GM12878 (cell line): ENCODE results near the gene POLRMT. TPM values are rescaled to one million over a fixed set of nuclear protein-coding genes. Genes with fewer than 3 reads are reported as not detected.
A peak's percentile ranks its signal among the peaks of the same experiment; 100 is the strongest.
"Not testable (repeated sequence)": the region's sequence is repeated elsewhere in the genome, so short reads cannot be mapped to it uniquely, and the experiment has no call there.

Source experiments
- ATAC-seq: fragments of 200-7000 bp; cut with Tn5 transposase; 3 replicates; pipeline ENCODE4 v1.9.1; 2020; ENCODE audit warnings: mild to moderate bottlenecking, moderate library complexity
- BruUV-seq: library from RNA; stranded (reverse); fragments of 400-500 nt; replicated peaks from 2 replicates; lab custom pipeline; 2021; lab: Mats Ljungman, UMichigan
- CTCF ChIA-PET: fragments of 300-600 bp; sonication (Branson Sonifier 250); formaldehyde crosslinking; extraction: SDS; loops from one replicate; lab custom pipeline; 2021; ENCODE audit warnings: inconsistent platforms; lab: Yijun Ruan, JAX
- POLR2A ChIA-PET: fragments of 350-600 bp; formaldehyde crosslinking; extraction: SDS; loops from one replicate; lab custom pipeline; 2021; ENCODE audit warnings: inconsistent platforms; lab: Charles Lee
- RAD21 ChIA-PET: fragments of 300-600 bp; sonication (Branson Sonifier 250); formaldehyde crosslinking; loops from one replicate; lab custom pipeline; 2023; ENCODE audit warnings: antibody characterized with exemption; ENCODE audit not compliant: unreplicated experiment; lab: Charles Lee
- SMC1A ChIA-PET: fragments of 300-600 bp; sonication (Branson Sonifier 250); formaldehyde crosslinking; loops from one replicate; lab custom pipeline; 2023; ENCODE audit not compliant: unreplicated experiment, uncharacterized antibody; lab: Charles Lee
- DNase-seq: peaks from one replicate; pipeline ENCODE4 v3.0.0-alpha.2; 2011; ENCODE audit warnings: low read depth, low spot score
- FAIRE-seq: peaks from 3 replicates; lab custom pipeline; 2011; peaks lifted over from hg19 to GRCh38; lab: Jason Lieb, UNC
- H2AFZ ChIP-seq: 2 replicates; pipeline ENCODE4 v1.6.0; 2011; ENCODE audit warnings: low read depth, low read length, control low read depth; ENCODE audit not compliant: control insufficient read depth
- H3K27ac ChIP-seq: 2 replicates; pipeline ENCODE4 v1.5.1; 2011; ENCODE audit warnings: control low read depth; ENCODE audit not compliant: control insufficient read depth, insufficient read depth
- H3K27me3 ChIP-seq, 2 experiments: replicated peaks in 1 of 2; 2 replicates each; pipeline versions ENCODE4 v1.6.0 to v1.6.1; 2011; ENCODE audit warnings: low read length in 1 of 2; ENCODE audit not compliant: control insufficient read depth in 2 of 2, insufficient read depth in 2 of 2
- H3K36me3 ChIP-seq, 2 experiments: 2 replicates each; pipeline ENCODE4 v1.5.1; 2011; ENCODE audit warnings: low read length in 1 of 2; ENCODE audit not compliant: control insufficient read depth in 2 of 2, insufficient read depth in 2 of 2
- H3K4me1 ChIP-seq: 2 replicates; pipeline ENCODE4 v1.6.1; 2011; ENCODE audit warnings: mild to moderate bottlenecking, low read length, moderate library complexity, mixed read lengths; ENCODE audit not compliant: control insufficient read depth, insufficient read depth
- H3K4me2 ChIP-seq: 2 replicates; pipeline ENCODE4 v1.6.0; 2011; ENCODE audit warnings: control low read depth; ENCODE audit not compliant: control insufficient read depth, insufficient read depth
- H3K4me3 ChIP-seq: fragments of 200-600 bp; sonication (generic); 2 replicates; pipeline ENCODE4 v1.5.1; 2016
- H3K79me2 ChIP-seq: 2 replicates; pipeline ENCODE4 v1.6.0; 2011; ENCODE audit warnings: low read length; ENCODE audit not compliant: control insufficient read depth, insufficient read depth
- H3K9ac ChIP-seq: 2 replicates; pipeline ENCODE4 v1.8.0; 2011; ENCODE audit warnings: low read length, control low read depth, mixed read lengths; ENCODE audit not compliant: control insufficient read depth, insufficient read depth
- H3K9me3 ChIP-seq: replicated peaks from 3 replicates; pipeline ENCODE4 v1.5.1; 2011; ENCODE audit warnings: mild to moderate bottlenecking, low read length; ENCODE audit not compliant: control insufficient read depth, insufficient read depth
- H4K20me1 ChIP-seq: 2 replicates; pipeline ENCODE4 v1.6.0; 2011; ENCODE audit not compliant: control insufficient read depth, insufficient read depth
- CTCF ChIP-seq, 3 experiments: IDR thresholded peaks in 2 of 3; conservative IDR thresholded peaks in 1 of 3; 2 replicates each; pipeline ENCODE4 v1.5.1; 2011; ENCODE audit warnings: low read depth in 3 of 3, low read length in 3 of 3, mild to moderate bottlenecking in 3 of 3, control low read depth in 2 of 3, moderate library complexity in 2 of 3, inconsistent platforms in 1 of 3, mixed read lengths in 1 of 3; ENCODE audit not compliant: control insufficient read depth in 2 of 3, insufficient read depth in 1 of 3; ENCODE audit errors: extremely low read depth in 1 of 3
- EGR1 ChIP-seq, 2 experiments: IDR thresholded peaks; 1 replicate in 1 of 2; 2 replicates in 1 of 2; pipeline ENCODE4 v1.6.1; 2011 to 2012; ENCODE audit warnings: low read depth in 2 of 2, low read length in 2 of 2, borderline replicate concordance in 1 of 2, mild to moderate bottlenecking in 1 of 2, moderate library complexity in 1 of 2
- FOXM1 ChIP-seq: IDR thresholded peaks from 2 replicates; pipeline ENCODE4 v1.6.1; 2012; ENCODE audit warnings: low read depth, mild to moderate bottlenecking, inconsistent platforms, low read length, moderate library complexity
- PKNOX1 ChIP-seq: fragments of 450-650 bp; IDR thresholded peaks from 2 replicates; pipeline ENCODE4 v1.6.1; 2016; ENCODE audit warnings: mild to moderate bottlenecking
- SMARCA5 ChIP-seq: fragments of 450-650 bp; IDR thresholded peaks from 2 replicates; pipeline ENCODE4 v1.6.1; 2017; ENCODE audit warnings: mild to moderate bottlenecking
- WGBS: methylation state at CpG from one replicate; pipeline ENCODE4 v1.1.6; 2016; ENCODE audit warnings: low lambda C conversion rate; ENCODE audit not compliant: insufficient replicate concordance, insufficient coverage; ENCODE audit errors: missing lambda C conversion rate; 5-methylcytosine and 5-hydroxymethylcytosine counted together
- in situ Hi-C: fragments of 300-500 bp; cut with MboI; formaldehyde crosslinking; loops from 9 replicates; pipeline ENCODE4 v1.14.3; 2018; ENCODE audit warnings: mixed read lengths
- intact Hi-C: fragments of 100-400 bp; cut with micrococcal nuclease; formaldehyde crosslinking; loops from one replicate; pipeline ENCODE4 v1.14.2; 2022; ENCODE audit not compliant: unreplicated experiment
- polyA plus RNA-seq, 11 experiments: library from polyadenylated mRNA; depleted of rRNA in 4 of 11; unstranded in 6 of 11; stranded (reverse) in 5 of 11; fragments of >200 nt; fragmentation: Nextera tagmentation in 4 of 11; fragmentation: Illumina TruSeq in 1 of 11; extraction: Ambion mirVana in 4 of 11; extraction: Trizol in 1 of 11; gene quantifications; 1 replicate in 1 of 11; 2 replicates in 10 of 11; pipeline versions ENCODE4 v1.2.1 to v1.2.3, GENCODE V29; 2011 to 2016; ENCODE audit warnings: inconsistent platforms in 2 of 11, missing spikeins in 2 of 11, low read depth in 1 of 11
- total RNA-seq, 4 experiments: library from RNA; depleted of rRNA in 3 of 4; stranded (reverse); fragments of >200 nt in 3 of 4; fragmentation: Illumina TruSeq in 1 of 4; extraction: Trizol in 1 of 4; gene quantifications; 2 replicates each; pipeline versions ENCODE4 v1.2.1 to v1.2.3, GENCODE V29; 2013 to 2021

Gene POLRMT
- total and polyA plus RNA-seq, 10 of the 15 experiments (the other 5 are each of a cell fraction or from before 2014, with no cell fraction given), result 9.9 to 57.6 (median 34.6) TPM

- peak; percentile 61 for ATAC-seq
Observed at GRCh38 chr19:605061-605971, 28.0 kb downstream of the POLRMT start.

More at GRCh38 chr19:605061-605971, 28.0 kb downstream of the POLRMT start:
- H3K4me3 ChIP-seq, RAD21 ChIA-PET, H3K9ac ChIP-seq, intact Hi-C loops, H3K9me3 ChIP-seq, H4K20me1 ChIP-seq, DNase-seq, POLR2A ChIA-PET, H3K79me2 ChIP-seq, H3K27ac ChIP-seq, in situ Hi-C loops, H3K4me1 ChIP-seq, H3K27me3 ChIP-seq, BruUV-seq, H3K36me3 ChIP-seq: not testable (repeated sequence)
- Histone ChIP-seq H3K4me2 (peak overlapping the region; percentile 17; the same call in 1 of the 2 replicates), H2AFZ (peak overlapping the region; percentile 34)
- TF ChIP-seq EGR1 (IDR thresholded peaks at IDR 0.05; ENCODE audit: borderline replicate concordance in 1 of 2, low read depth in 2 of 2, low read length in 2 of 2) (peak in 1 of 2 experiments; percentile 9; a peak in 1 of 3 replicates), CTCF (IDR thresholded peaks at IDR 0.05 in 2 of 3, conservative IDR thresholded peaks at IDR 0.05 in 1 of 3; ENCODE audit: control insufficient read depth in 2 of 3, extremely low read depth in 1 of 3, insufficient read depth in 1 of 3, low read depth in 3 of 3, low read length in 3 of 3) (peak; percentile 44 to 51 (median 46)), FOXM1 (0 out of 2 replicates have a peak, but pooled peaks have one; percentile 23), PKNOX1 (peak; percentile 53; the same call in 1 of the 2 replicates), SMARCA5 (peak; percentile 83)
- ChIA-PET CTCF (interaction anchor here (0.7 to 1.0 kb wide), 2 partner anchors 50 to 99 kb away, joined by 3 read pairs; no protein-coding TSS in a partner anchor), SMC1A (interaction anchor here (0.7 kb wide), 1 partner anchor 19 kb away, joined by 3 read pairs; no protein-coding TSS in a partner anchor)
- peak; percentile 13 for FAIRE-seq
- 17% methylated on average over 18 of the region's 34 CpGs for WGBS
